ENCODE measurements around the gene AASS. TPM values are rescaled to one million over a fixed set of nuclear protein-coding genes. Genes with fewer than 3 reads are reported as not detected.

Gene AASS
- total and polyA plus RNA-seq, 8 donors, result 1.8 to 106 (median 12.1) TPM

DNA sequence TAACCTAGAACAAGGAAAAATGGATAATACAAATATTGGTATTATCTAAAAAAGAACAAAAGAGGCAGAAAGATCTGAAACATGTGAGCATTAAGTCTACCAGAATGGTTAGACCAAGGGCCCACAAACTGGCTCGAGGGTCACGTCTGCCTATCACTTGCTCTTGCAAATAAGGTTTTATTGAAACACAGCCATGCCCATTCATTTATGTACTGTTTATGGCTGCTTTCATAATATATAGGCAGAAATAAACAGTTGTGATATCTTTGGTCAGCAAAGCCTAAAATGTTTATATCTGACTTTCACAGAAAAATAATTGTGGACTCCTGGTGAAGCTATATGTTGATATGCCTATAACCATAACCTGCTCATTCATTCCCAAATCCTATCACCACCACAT lies 71.8 kb downstream of the AASS start:
- 72 to 87% (median 85%) methylated on average over 2 of the region's 2 CpGs for WGBS, 5 donors
- DNase-seq, result no peak
- H3K36me3 ChIP-seq, result peaks cover 6 to 33% (median 21%) of the 10 kb centered on the region in 4 donors
- H3K4me1 ChIP-seq, result no peaks in the 10 kb centered on the region
- no peaks in the 10 kb centered on the region for H3K9me3 ChIP-seq
- H3K27ac ChIP-seq, result no peak overlapping the region
- intact Hi-C loops (cut with DNase I; ENCODE audit: low total_unique reads), result no loop called here
- TF ChIP-seq POLR2A (IDR thresholded peaks at IDR 0.05) (no peak), EP300 (IDR thresholded peaks at IDR 0.05) (no peak), POLR2AphosphoS5 (IDR thresholded peaks at IDR 0.05) (no peak), CTCF (IDR thresholded peaks at IDR 0.05) (no peak)
- H3K4me3 ChIP-seq, result no peak overlapping the region
- H3K27me3 ChIP-seq, result no peaks in the 10 kb centered on the region

- TF ChIP-seq POLR2A (IDR thresholded peaks at IDR 0.05) (no peak), CTCF (IDR thresholded peaks at IDR 0.05) (no peak), POLR2AphosphoS5 (IDR thresholded peaks at IDR 0.05) (no peak), EP300 (IDR thresholded peaks at IDR 0.05) (no peak)
- Histone ChIP-seq H3K27me3 (no peaks in the 10 kb centered on the region), H3K27ac (no peak overlapping the region), H3K36me3 (peaks cover 0 to 19% (median 8%) of the 10 kb centered on the region in 4 donors), H3K4me1 (no peaks in the 10 kb centered on the region), H3K4me3 (no peak overlapping the region), H3K9me3 (no peaks in the 10 kb centered on the region)
- DNase-seq, result no peak
- intact Hi-C loops (cut with DNase I; ENCODE audit: low total_unique reads), result no loop called here
- 87 to 97% (median 92%) methylated on average over 3 of the region's 3 CpGs for WGBS, 5 donors
Measured at GRCh38 chr7:122070834-122071233, 73.2 kb downstream of the AASS start.

GRCh38 chr7:122070062-122070461 lies 74.0 kb downstream of the AASS start:
- no peak for DNase-seq
- H3K27ac ChIP-seq, result no peak overlapping the region
- no peak for TF ChIP-seq POLR2AphosphoS5 (IDR thresholded peaks at IDR 0.05)
- TF ChIP-seq POLR2A (IDR thresholded peaks at IDR 0.05), result no peak
- no peak for TF ChIP-seq EP300 (IDR thresholded peaks at IDR 0.05)
- no peak for TF ChIP-seq CTCF (IDR thresholded peaks at IDR 0.05)
- 52 to 73% (median 62%) methylated on average over 1 of the region's 1 CpG for WGBS, 5 donors
- no peaks in the 10 kb centered on the region for H3K27me3 ChIP-seq
- H3K9me3 ChIP-seq, result no peaks in the 10 kb centered on the region
- intact Hi-C loops (cut with DNase I; ENCODE audit: low total_unique reads), result no loop called here
- H3K36me3 ChIP-seq, result peaks cover 0 to 12% (median 5%) of the 10 kb centered on the region in 4 donors
- no peaks in the 10 kb centered on the region for H3K4me1 ChIP-seq
- no peak overlapping the region for H3K4me3 ChIP-seq

DNA sequence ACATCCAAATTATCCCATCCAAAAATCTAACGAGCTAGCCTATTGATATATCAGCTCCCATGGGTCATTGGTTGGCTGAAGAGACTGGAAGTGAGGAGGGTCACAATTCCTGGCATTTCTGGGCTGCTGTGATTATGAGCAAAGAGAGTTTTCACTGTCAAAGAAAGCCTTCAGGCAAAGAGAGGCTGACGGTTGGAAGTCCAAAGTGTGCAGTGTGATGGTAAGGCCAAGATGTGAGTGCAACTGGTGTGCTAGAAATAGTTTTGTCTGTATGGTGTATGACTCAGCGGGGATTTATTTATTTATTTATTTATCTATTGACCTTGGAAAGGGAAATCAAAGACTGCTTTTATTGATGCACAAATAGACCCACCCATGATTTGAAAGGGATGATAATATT lies 75.0 kb downstream of the AASS start:
- Histone ChIP-seq H3K27me3 (no peaks in the 10 kb centered on the region), H3K4me1 (no peaks in the 10 kb centered on the region), H3K27ac (no peak overlapping the region), H3K36me3 (peaks cover 0 to 2% (median under 1%) of the 10 kb centered on the region in 4 donors), H3K9me3 (no peaks in the 10 kb centered on the region), H3K4me3 (no peak overlapping the region)
- 56 to 79% (median 65%) methylated on average over 3 of the region's 3 CpGs for WGBS, 5 donors
- no peak for TF ChIP-seq EP300 (IDR thresholded peaks at IDR 0.05)
- no peak for TF ChIP-seq POLR2A (IDR thresholded peaks at IDR 0.05)
- TF ChIP-seq POLR2AphosphoS5 (IDR thresholded peaks at IDR 0.05), result no peak
- TF ChIP-seq CTCF (IDR thresholded peaks at IDR 0.05), result no peak
- no peak for DNase-seq
- intact Hi-C loops (cut with DNase I; ENCODE audit: low total_unique reads), result no loop called here

Data from stomach (tissue), 9 donors.